Heart left ventricle (tissue), 16 donors: ENCODE results near the gene GOLGA3. TPM values are rescaled to one million over a fixed set of nuclear protein-coding genes. Genes with fewer than 3 reads are reported as not detected.
A peak's percentile ranks its signal among the peaks of the same experiment; 100 is the strongest.

Source experiments
- ATAC-seq, 4 donors: fragments of 200-7000 bp; cut with Tn5 transposase; one replicate each; pipeline ENCODE4 v1.9.1; 2020 to 2022; ENCODE audit warnings: moderate library complexity in 4 of 4, mild to moderate bottlenecking in 3 of 4, moderate number of reproducible peaks in 1 of 4
- DNase-seq, 5 donors: peaks; one replicate each; pipeline ENCODE4 v3.0.0-alpha.2; 2020
- H3K27ac ChIP-seq, 12 donors: fragments of 200-600 bp; sonication (generic) in 4 of 12; one replicate each; pipeline versions ENCODE4 v1.5.0 to v1.8.0; 2016 to 2022; ENCODE audit warnings: mild to moderate bottlenecking in 2 of 12
- H3K27me3 ChIP-seq, 9 donors: fragments of 200-600 bp; sonication (generic) in 2 of 9; one replicate each; pipeline versions ENCODE4 v1.5.1 to v1.8.0; 2016 to 2022; ENCODE audit warnings: mild to moderate bottlenecking in 3 of 9
- H3K36me3 ChIP-seq, 9 donors: fragments of 200-600 bp; sonication (generic) in 2 of 9; one replicate each; pipeline versions ENCODE4 v1.5.0 to v1.8.0; 2018 to 2022; ENCODE audit warnings: mild to moderate bottlenecking in 2 of 9
- H3K4me1 ChIP-seq, 12 donors: fragments of 200-600 bp; sonication (generic) in 4 of 12; one replicate each; pipeline versions ENCODE4 v1.5.0 to v1.8.0; 2016 to 2022; ENCODE audit warnings: mild to moderate bottlenecking in 3 of 12
- H3K4me3 ChIP-seq, 12 donors: fragments of 200-600 bp; sonication (generic) in 4 of 12; one replicate each; pipeline versions ENCODE4 v1.5.0 to v1.8.0; 2017 to 2022; ENCODE audit warnings: mild to moderate bottlenecking in 9 of 12, moderate library complexity in 4 of 12
- H3K9me3 ChIP-seq, 12 donors: fragments of 200-600 bp; sonication (generic) in 4 of 12; one replicate each; pipeline versions ENCODE4 v1.5.0 to v1.8.0; 2016 to 2022; ENCODE audit warnings: mild to moderate bottlenecking in 1 of 12
- POLR2A ChIP-seq, 2 donors: fragments of 450-650 bp; IDR thresholded peaks; one replicate each; pipeline ENCODE4 v1.6.1; 2017; ENCODE audit warnings: antibody characterized with exemption in 2 of 2, mild to moderate bottlenecking in 2 of 2, moderate library complexity in 2 of 2
- WGBS, 4 donors: extraction: QIAGEN DNeasy Blood & Tissue Kit in 2 of 4; methylation state at CpG; one replicate each; pipeline versions ENCODE4 v1.1.5 to v1.1.7; 2013 to 2018; 5-methylcytosine and 5-hydroxymethylcytosine counted together
- intact Hi-C, 10 donors: fragments of 100-400 bp; cut with DNase I; formaldehyde crosslinking; loops; one replicate each; pipeline versions ENCODE4 v1.11.1 to v1.14.2; 2022
- polyA plus RNA-seq, 2 donors: library from polyadenylated mRNA; stranded (reverse); fragments of 200-250 nt; gene quantifications; one replicate each; pipeline ENCODE4 v1.2.3, GENCODE V29; 2013
- total RNA-seq, 9 donors: library from RNA; depleted of rRNA in 2 of 9; stranded (reverse); fragments of >200 nt in 2 of 9; fragmentation: NEBNext Ultra II Directional in 3 of 9; extraction: Animal tissue kit (Norgen Biotek cat#: 25700) in 3 of 9; gene quantifications; one replicate each; pipeline versions ENCODE4 v1.1.0 to v1.2.4, GENCODE V29; 2016 to 2023
- TF ChIP-seq, protein P1 (sequence below), 12 donors: fragments of 200-600 bp; sonication (generic) in 4 of 12; IDR thresholded peaks; one replicate each; pipeline versions ENCODE4 v1.5.0 to v1.8.0; 2018 to 2022; ENCODE audit warnings: antibody characterized with exemption in 12 of 12, mild to moderate bottlenecking in 5 of 12
- donor health status: ischemic (EF 13 %, LVEDD 7.1; RV severe dilation, severe dysfunction).
- donor health status: healthy with polysubstance abuse.
- donor health status: DM: no; HTN: yes; CAD: no.
- donor health status: DM: no; HTN: no; CAD: no.
- donor health status: ischemic (EF 25% LVEDD 6.9; RV normal size, moderate dysfunction).
- donor health status: ischemic (EF 25% LVEDD 5.7; RV mildly dilated, moderate dysfunction).
- donor health status: healthy.
- donor health status: DM: yes; HTN: yes; CAD: no.
- donor health status: ischemic (EF 35%, LVEDD 5.7; RV mildly dilated, moderate dysfunction).
- donor health status: nonischemic (EF 11% LVEDD 7.7; RV severe dilation, severe dysfunction).
- donor health status: DM: yes; HTN: yes; CAD: no.
- donor health status: PGD.
- donor health status: ischemic (EF 29% LVEDD 5.4; RV normal size, mild dysfunction).
- donor health status: nonischemic (EF 23%, LVEDD 6.1; RV moderate dilation, normal function).

The GOLGA3 gene
- total and polyA plus RNA-seq, 11 donors = 12.0 to 46.2 (median 34.3) TPM

- peak in 1 of 5 donors; percentile 40 for DNase-seq
- no peak overlapping the region for H3K27ac ChIP-seq
- H3K36me3 ChIP-seq = peaks cover 0 to 95% (median 89%) of the 10 kb centered on the region in 9 donors
- ATAC-seq = no peak
- whole genome bisulfite sequencing, 4 donors = 84 to 89% (median 87%) methylated on average over 10 to 20 of the region's 20 CpGs
- intact Hi-C loops = no loop called here
- H3K9me3 ChIP-seq = no peaks in the 10 kb centered on the region
- TF ChIP-seq, protein P1, sequence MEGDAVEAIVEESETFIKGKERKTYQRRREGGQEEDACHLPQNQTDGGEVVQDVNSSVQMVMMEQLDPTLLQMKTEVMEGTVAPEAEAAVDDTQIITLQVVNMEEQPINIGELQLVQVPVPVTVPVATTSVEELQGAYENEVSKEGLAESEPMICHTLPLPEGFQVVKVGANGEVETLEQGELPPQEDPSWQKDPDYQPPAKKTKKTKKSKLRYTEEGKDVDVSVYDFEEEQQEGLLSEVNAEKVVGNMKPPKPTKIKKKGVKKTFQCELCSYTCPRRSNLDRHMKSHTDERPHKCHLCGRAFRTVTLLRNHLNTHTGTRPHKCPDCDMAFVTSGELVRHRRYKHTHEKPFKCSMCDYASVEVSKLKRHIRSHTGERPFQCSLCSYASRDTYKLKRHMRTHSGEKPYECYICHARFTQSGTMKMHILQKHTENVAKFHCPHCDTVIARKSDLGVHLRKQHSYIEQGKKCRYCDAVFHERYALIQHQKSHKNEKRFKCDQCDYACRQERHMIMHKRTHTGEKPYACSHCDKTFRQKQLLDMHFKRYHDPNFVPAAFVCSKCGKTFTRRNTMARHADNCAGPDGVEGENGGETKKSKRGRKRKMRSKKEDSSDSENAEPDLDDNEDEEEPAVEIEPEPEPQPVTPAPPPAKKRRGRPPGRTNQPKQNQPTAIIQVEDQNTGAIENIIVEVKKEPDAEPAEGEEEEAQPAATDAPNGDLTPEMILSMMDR (IDR thresholded peaks at IDR 0.05) = no peak
- TF ChIP-seq POLR2A (IDR thresholded peaks at IDR 0.05) = no peak
- no peak overlapping the region for H3K4me3 ChIP-seq
- no peaks in the 10 kb centered on the region for H3K27me3 ChIP-seq
- H3K4me1 ChIP-seq = peaks cover 0 to 19% (median 2%) of the 10 kb centered on the region in 12 donors
These were observed 93.2 kb downstream of the GOLGA3 start for GRCh38 chr12:132735496-132735895.

GRCh38 chr12:132734206-132734605, 94.5 kb downstream of the GOLGA3 start:
- peaks cover 0 to 6% (median 0%) of the 10 kb centered on the region in 12 donors for H3K4me1 ChIP-seq
- ATAC-seq (no peak), DNase-seq (no peak)
- H3K27ac ChIP-seq = no peak overlapping the region
- TF ChIP-seq, protein P1 (IDR thresholded peaks at IDR 0.05) = no peak
- TF ChIP-seq POLR2A (IDR thresholded peaks at IDR 0.05) = no peak
- H3K27me3 ChIP-seq = no peaks in the 10 kb centered on the region
- peaks cover 0 to 93% (median 85%) of the 10 kb centered on the region in 9 donors for H3K36me3 ChIP-seq
- H3K4me3 ChIP-seq = no peak overlapping the region
- 73 to 79% (median 74%) methylated on average over 10 of the region's 10 CpGs for WGBS, 4 donors
- no peaks in the 10 kb centered on the region for H3K9me3 ChIP-seq
- intact Hi-C loops = no loop called here

GRCh38 chr12:132731574-132731973, 97.1 kb downstream of the GOLGA3 start:
- H3K9me3 ChIP-seq = no peaks in the 10 kb centered on the region
- no peak for ATAC-seq
- no peaks in the 10 kb centered on the region for H3K4me1 ChIP-seq
- TF ChIP-seq, protein P1 (IDR thresholded peaks at IDR 0.05) = no peak
- no peak for TF ChIP-seq POLR2A (IDR thresholded peaks at IDR 0.05)
- 92 to 94% (median 93%) methylated on average over 17 of the region's 17 CpGs for WGBS, 4 donors
- H3K27me3 ChIP-seq = no peaks in the 10 kb centered on the region
- intact Hi-C loops = no loop called here
- H3K27ac ChIP-seq = no peak overlapping the region
- peaks cover 5 to 91% (median 84%) of the 10 kb centered on the region in 9 donors for H3K36me3 ChIP-seq
- no peak overlapping the region for H3K4me3 ChIP-seq
- DNase-seq = peak in 1 of 5 donors; percentile 8

GRCh38 chr12:132730353-132730752, 98.3 kb downstream of the GOLGA3 start:
- H3K4me1 ChIP-seq = no peaks in the 10 kb centered on the region
- H3K27ac ChIP-seq = no peak overlapping the region
- H3K9me3 ChIP-seq = no peaks in the 10 kb centered on the region
- no peak overlapping the region for H3K4me3 ChIP-seq
- 90 to 95% (median 94%) methylated on average over 7 to 11 of the region's 11 CpGs for WGBS, 4 donors
- H3K36me3 ChIP-seq = peaks cover 5 to 91% (median 83%) of the 10 kb centered on the region in 9 donors
- DNase-seq (peak in 1 of 5 donors; percentile 24), ATAC-seq (no peak)
- H3K27me3 ChIP-seq = no peaks in the 10 kb centered on the region
- TF ChIP-seq, protein P1 (IDR thresholded peaks at IDR 0.05) = no peak
- TF ChIP-seq POLR2A (IDR thresholded peaks at IDR 0.05) = no peak
- intact Hi-C loops = no loop called here
